Mesenchymal stem cell (in vitro differentiated cells and primary cell): ENCODE data around the gene MRGPRX2.

Experiments used
- DNase-seq: peaks from one replicate; pipeline ENCODE4 v3.0.0-alpha.2; 2013
- H2AFZ ChIP-seq: one replicate; pipeline ENCODE4 v1.6.1; 2013; ENCODE audit warnings: low read depth, mild to moderate bottlenecking, control low read depth, inconsistent platforms, low read length, moderate library complexity
- H2AK5ac ChIP-seq: 2 replicates; pipeline ENCODE4 v1.6.1; 2013; ENCODE audit warnings: low read length, moderate library complexity, mild to moderate bottlenecking, inconsistent platforms; ENCODE audit not compliant: severe bottlenecking
- H2BK120ac ChIP-seq: one replicate; pipeline ENCODE4 v1.6.1; 2013; ENCODE audit warnings: low read depth, mild to moderate bottlenecking, inconsistent platforms, low read length, moderate library complexity
- H2BK12ac ChIP-seq, 2 experiments: one replicate each; pipeline ENCODE4 v1.6.1; 2013; ENCODE audit warnings: inconsistent platforms in 2 of 2, low read length in 2 of 2, mild to moderate bottlenecking in 2 of 2, moderate library complexity in 2 of 2, control low read depth in 1 of 2
- H2BK15ac ChIP-seq: one replicate; pipeline ENCODE4 v1.6.1; 2013; ENCODE audit warnings: mild to moderate bottlenecking, low read depth, inconsistent platforms; ENCODE audit not compliant: poor library complexity, severe bottlenecking
- H2BK5ac ChIP-seq: 2 replicates; pipeline ENCODE4 v1.6.1; 2013; ENCODE audit warnings: low read depth, mild to moderate bottlenecking, low read length, control low read depth, inconsistent platforms; ENCODE audit not compliant: poor library complexity, severe bottlenecking
- H3K14ac ChIP-seq, 2 experiments: one replicate each; pipeline ENCODE4 v1.6.1; 2013; ENCODE audit warnings: inconsistent platforms in 2 of 2, low read length in 2 of 2, control low read depth in 1 of 2, mild to moderate bottlenecking in 1 of 2, moderate library complexity in 1 of 2
- H3K18ac ChIP-seq, 2 experiments: one replicate each; pipeline ENCODE4 v1.6.1; 2013; ENCODE audit warnings: inconsistent platforms in 2 of 2, low read length in 2 of 2, control low read depth in 1 of 2, low read depth in 1 of 2, mild to moderate bottlenecking in 1 of 2
- H3K23ac ChIP-seq, 2 experiments: one replicate each; pipeline ENCODE4 v1.6.1; 2013; ENCODE audit warnings: inconsistent platforms in 2 of 2, low read length in 2 of 2, mild to moderate bottlenecking in 2 of 2, moderate library complexity in 2 of 2, control low read depth in 1 of 2
- H3K27ac ChIP-seq: 2 replicates; pipeline ENCODE4 v1.5.1; 2013; ENCODE audit warnings: mild to moderate bottlenecking, moderate library complexity, low read length, control low read depth, inconsistent platforms; ENCODE audit not compliant: poor library complexity, severe bottlenecking
- H3K27me3 ChIP-seq, 2 experiments: 2 replicates each; pipeline versions ENCODE4 v1.6.1 to v1.7.0; 2013; ENCODE audit warnings: low read length in 2 of 2, mild to moderate bottlenecking in 2 of 2, moderate library complexity in 2 of 2, control low read depth in 1 of 2, inconsistent platforms in 1 of 2; ENCODE audit not compliant: control insufficient read depth in 1 of 2, insufficient read depth in 1 of 2
- H3K36me3 ChIP-seq, 2 experiments: 2 replicates each; pipeline versions ENCODE4 v1.6.1 to v1.7.0; 2013; ENCODE audit warnings: low read length in 2 of 2, control low read depth in 1 of 2, inconsistent platforms in 1 of 2, low read depth in 1 of 2, mild to moderate bottlenecking in 1 of 2; ENCODE audit not compliant: insufficient read depth in 2 of 2, control insufficient read depth in 1 of 2
- H3K4ac ChIP-seq, 2 experiments: one replicate each; pipeline ENCODE4 v1.6.1; 2013; ENCODE audit warnings: inconsistent platforms in 2 of 2, low read length in 2 of 2, mild to moderate bottlenecking in 2 of 2, moderate library complexity in 2 of 2, control low read depth in 1 of 2, low read depth in 1 of 2
- H3K4me1 ChIP-seq: 2 replicates; pipeline ENCODE4 v1.6.1; 2013; ENCODE audit warnings: low read depth, low read length, control low read depth; ENCODE audit not compliant: control insufficient read depth, insufficient read depth
- H3K4me2 ChIP-seq: 2 replicates; pipeline ENCODE4 v1.6.1; 2013; ENCODE audit warnings: low read length, mild to moderate bottlenecking, inconsistent platforms; ENCODE audit not compliant: poor library complexity, severe bottlenecking
- H3K4me3 ChIP-seq, 2 experiments: 2 replicates each; pipeline versions ENCODE4 v1.5.1 to v1.7.0; 2013; ENCODE audit warnings: low read length in 2 of 2, mild to moderate bottlenecking in 2 of 2, control low read depth in 1 of 2, low read depth in 1 of 2; ENCODE audit not compliant: insufficient read depth in 1 of 2
- H3K79me1 ChIP-seq: replicated peaks from 2 replicates; pipeline ENCODE4 v1.6.1; 2013; ENCODE audit warnings: mild to moderate bottlenecking, control low read depth, low read length, inconsistent platforms; ENCODE audit not compliant: poor library complexity, severe bottlenecking
- H3K9ac ChIP-seq: 2 replicates; pipeline ENCODE4 v1.7.0; 2013; ENCODE audit warnings: mild to moderate bottlenecking, low read length, moderate library complexity
- H3K9me3 ChIP-seq: 2 replicates; pipeline ENCODE4 v1.7.0; 2013; ENCODE audit warnings: mild to moderate bottlenecking, low read length; ENCODE audit not compliant: control insufficient read depth
- H4K8ac ChIP-seq: one replicate; pipeline ENCODE4 v1.6.1; 2013; ENCODE audit warnings: inconsistent platforms, mild to moderate bottlenecking, low read length, moderate library complexity
- H4K91ac ChIP-seq: one replicate; pipeline ENCODE4 v1.6.1; 2013; ENCODE audit warnings: mild to moderate bottlenecking, low read length, inconsistent platforms
- WGBS: methylation state at CpG from one replicate; pipeline ENCODE4 v1.1.7; 2013; ENCODE audit warnings: mixed read lengths; 5-methylcytosine and 5-hydroxymethylcytosine counted together

The MRGPRX2 gene

GRCh38 chr11:19013181-19013857, 47.2 kb downstream of the MRGPRX2 start:
- Histone ChIP-seq H3K9ac (no peak overlapping the region), H3K27me3 (no peaks in the 10 kb centered on the region), H2BK5ac (no peak overlapping the region), H3K9me3 (no peaks in the 10 kb centered on the region), H3K79me1 (no peaks in the 10 kb centered on the region), H3K36me3 (no peaks in the 10 kb centered on the region), H2AK5ac (no peak overlapping the region), H3K27ac (no peak overlapping the region), H3K14ac (peak overlapping the region in 1 of 2 experiments; percentile 28), H3K4ac (no peak overlapping the region), H4K8ac (no peak overlapping the region), H3K23ac (no peak overlapping the region), H3K4me2 (no peak overlapping the region), H2AFZ (no peak overlapping the region), H2BK12ac (no peak overlapping the region), H3K4me3 (no peak overlapping the region), H3K18ac (no peak overlapping the region), H2BK15ac (no peak overlapping the region), H4K91ac (no peak overlapping the region), H2BK120ac (no peak overlapping the region), H3K4me1 (no peaks in the 10 kb centered on the region)
- DNase-seq = no peak
- WGBS = 55% methylated on average over 3 of the region's 3 CpGs

GRCh38 chr11:19012636-19013035, 47.9 kb downstream of the MRGPRX2 start:
- Histone ChIP-seq H2AK5ac (no peak overlapping the region), H4K91ac (no peak overlapping the region), H3K9me3 (no peaks in the 10 kb centered on the region), H3K4me2 (no peak overlapping the region), H2BK15ac (no peak overlapping the region), H3K9ac (no peak overlapping the region), H3K4me1 (no peaks in the 10 kb centered on the region), H3K79me1 (no peaks in the 10 kb centered on the region), H3K23ac (no peak overlapping the region), H3K4me3 (no peak overlapping the region), H3K4ac (no peak overlapping the region), H2AFZ (no peak overlapping the region), H2BK120ac (no peak overlapping the region), H3K18ac (no peak overlapping the region), H3K27ac (no peak overlapping the region), H3K27me3 (no peaks in the 10 kb centered on the region), H3K14ac (no peak overlapping the region), H4K8ac (no peak overlapping the region), H2BK12ac (no peak overlapping the region), H3K36me3 (no peaks in the 10 kb centered on the region), H2BK5ac (no peak overlapping the region)
- no peak for DNase-seq
